H9 (cell line): ENCODE data around the gene GMPR2. TPM values are rescaled to one million over a fixed set of nuclear protein-coding genes. Genes with fewer than 3 reads are reported as not detected.

Experiments used
- DNase-seq: peaks from one replicate; pipeline ENCODE4 v3.0.0-alpha.2; 2017
- H2AFZ ChIP-seq: one replicate; pipeline ENCODE4 v1.6.1; 2013; ENCODE audit warnings: mild to moderate bottlenecking, low read length, control low read depth, moderate library complexity
- H2AK5ac ChIP-seq: 2 replicates; pipeline ENCODE4 v1.6.1; 2013; ENCODE audit warnings: low read length, control low read depth, mixed read lengths; ENCODE audit not compliant: insufficient read length
- H2BK120ac ChIP-seq: one replicate; pipeline ENCODE4 v1.6.1; 2013; ENCODE audit warnings: low read depth, mild to moderate bottlenecking, low read length, control low read depth, inconsistent platforms; ENCODE audit not compliant: poor library complexity, severe bottlenecking
- H2BK12ac ChIP-seq: 2 replicates; pipeline ENCODE4 v1.6.1; 2013; ENCODE audit warnings: low read length, control low read depth, mixed read lengths, low read depth; ENCODE audit not compliant: insufficient read length
- H2BK15ac ChIP-seq: 2 replicates; pipeline ENCODE4 v1.6.1; 2013; ENCODE audit warnings: low read depth, low read length, control low read depth
- H2BK20ac ChIP-seq: one replicate; pipeline ENCODE4 v1.6.1; 2013; ENCODE audit warnings: low read depth, mild to moderate bottlenecking, low read length, control low read depth, inconsistent platforms; ENCODE audit not compliant: poor library complexity, severe bottlenecking
- H2BK5ac ChIP-seq: 2 replicates; pipeline ENCODE4 v1.6.1; 2013; ENCODE audit warnings: low read length, control low read depth, mixed read lengths; ENCODE audit not compliant: insufficient read length
- H3K14ac ChIP-seq: 2 replicates; pipeline ENCODE4 v1.6.1; 2013; ENCODE audit warnings: low read length, control low read depth; ENCODE audit not compliant: insufficient read depth
- H3K18ac ChIP-seq: 2 replicates; pipeline ENCODE4 v1.6.1; 2013; ENCODE audit warnings: low read depth, mild to moderate bottlenecking, mixed read lengths, low read length, control low read depth; ENCODE audit not compliant: insufficient read length
- H3K23ac ChIP-seq: 2 replicates; pipeline ENCODE4 v1.6.1; 2013; ENCODE audit warnings: low read length, control low read depth, mixed read lengths, low read depth; ENCODE audit not compliant: insufficient read length
- H3K23me2 ChIP-seq: 2 replicates; pipeline ENCODE4 v1.6.1; 2013; ENCODE audit warnings: low read depth, mild to moderate bottlenecking, mixed read lengths, low read length, control low read depth; ENCODE audit not compliant: insufficient read length, poor library complexity, severe bottlenecking
- H3K27ac ChIP-seq: 2 replicates; pipeline ENCODE4 v1.5.1; 2013; ENCODE audit warnings: low read length, control low read depth, mixed read lengths, low read depth; ENCODE audit not compliant: insufficient read length
- H3K27me3 ChIP-seq: 2 replicates; pipeline ENCODE4 v1.6.1; 2013; ENCODE audit warnings: low read length, control low read depth, inconsistent platforms; ENCODE audit not compliant: insufficient read depth
- H3K4ac ChIP-seq: 2 replicates; pipeline ENCODE4 v1.6.1; 2013; ENCODE audit warnings: low read depth, mild to moderate bottlenecking, control low read depth, inconsistent platforms, low read length, moderate library complexity
- H3K4me1 ChIP-seq: 2 replicates; pipeline ENCODE4 v1.6.1; 2013; ENCODE audit warnings: low read length, control low read depth, inconsistent platforms; ENCODE audit not compliant: insufficient read depth
- H3K4me2 ChIP-seq: 2 replicates; pipeline ENCODE4 v1.6.1; 2013; ENCODE audit warnings: low read length, control low read depth, mixed read lengths; ENCODE audit not compliant: insufficient read length, insufficient read depth
- H3K56ac ChIP-seq: 2 replicates; pipeline ENCODE4 v1.6.1; 2013; ENCODE audit warnings: low read depth, mild to moderate bottlenecking, mixed read lengths, low read length, control low read depth; ENCODE audit not compliant: insufficient read length
- H3K79me1 ChIP-seq: 2 replicates; pipeline ENCODE4 v1.6.1; 2013; ENCODE audit warnings: low read depth, mild to moderate bottlenecking, moderate library complexity, low read length, control low read depth, inconsistent platforms; ENCODE audit not compliant: insufficient read depth, poor library complexity, severe bottlenecking
- H3K79me2 ChIP-seq: 2 replicates; pipeline ENCODE4 v1.6.1; 2013; ENCODE audit warnings: low read length, control low read depth, inconsistent platforms; ENCODE audit not compliant: insufficient read depth
- H3K9ac ChIP-seq: 2 replicates; pipeline ENCODE4 v1.6.1; 2013; ENCODE audit warnings: low read length, control low read depth, mixed read lengths; ENCODE audit not compliant: insufficient read length; ENCODE audit errors: extremely low read depth
- H3K9me3 ChIP-seq: one replicate; pipeline ENCODE4 v1.6.1; 2013; ENCODE audit warnings: low read depth, low read length, inconsistent platforms; ENCODE audit not compliant: control insufficient read depth
- H3T11ph ChIP-seq: one replicate; pipeline ENCODE4 v1.6.1; 2013; ENCODE audit warnings: mild to moderate bottlenecking, low read length, control low read depth, inconsistent platforms
- H4K20me1 ChIP-seq: one replicate; pipeline ENCODE4 v1.6.1; 2013; ENCODE audit not compliant: control insufficient read depth, insufficient read length, insufficient read depth
- H4K5ac ChIP-seq: 2 replicates; pipeline ENCODE4 v1.6.1; 2013; ENCODE audit warnings: low read depth, mild to moderate bottlenecking, mixed read lengths, low read length, control low read depth; ENCODE audit not compliant: insufficient read length
- H4K8ac ChIP-seq: replicated peaks from 2 replicates; pipeline ENCODE4 v1.6.1; 2013; ENCODE audit warnings: low read length, control low read depth, mixed read lengths, low read depth; ENCODE audit not compliant: insufficient read length
- H4K91ac ChIP-seq: 2 replicates; pipeline ENCODE4 v1.6.1; 2013; ENCODE audit warnings: low read depth, mild to moderate bottlenecking, moderate library complexity, mixed read lengths, low read length, control low read depth; ENCODE audit not compliant: insufficient read length
- H3K27ac Mint-ChIP-seq, 3 experiments: 2 replicates in 2 of 3; 3 replicates in 1 of 3; pipeline ENCODE4 v1.8.0; 2020 to 2021; ENCODE audit warnings: mixed read lengths in 3 of 3, mild to moderate bottlenecking in 1 of 3, moderate library complexity in 1 of 3
- H3K27me3 Mint-ChIP-seq: 2 replicates; pipeline ENCODE4 v1.8.0; 2021; ENCODE audit warnings: low read depth, mild to moderate bottlenecking, moderate library complexity, mixed read lengths
- H3K36me3 Mint-ChIP-seq, 3 experiments: 2 replicates in 2 of 3; 3 replicates in 1 of 3; pipeline ENCODE4 v1.8.0; 2020 to 2021; ENCODE audit warnings: low read depth in 3 of 3, mixed read lengths in 3 of 3; ENCODE audit not compliant: insufficient read depth in 1 of 3
- H3K4me1 Mint-ChIP-seq, 2 experiments: 2 replicates each; pipeline ENCODE4 v1.8.0; 2020; ENCODE audit warnings: mixed read lengths in 2 of 2
- H3K4me3 Mint-ChIP-seq, 2 experiments: 2 replicates in 1 of 2; 3 replicates in 1 of 2; pipeline ENCODE4 v1.8.0; 2020 to 2021; ENCODE audit warnings: mild to moderate bottlenecking in 2 of 2, mixed read lengths in 2 of 2, moderate library complexity in 1 of 2
- H3K9me3 Mint-ChIP-seq, 2 experiments: 2 replicates in 1 of 2; 3 replicates in 1 of 2; pipeline ENCODE4 v1.8.0; 2020; ENCODE audit warnings: mild to moderate bottlenecking in 2 of 2, mixed read lengths in 2 of 2, moderate library complexity in 1 of 2
- CTCF ChIP-seq: fragments of 200-600 bp; sonication (generic); conservative IDR thresholded peaks from 3 replicates; pipeline ENCODE4 v1.8.0; 2021; ENCODE audit warnings: antibody characterized with exemption, mild to moderate bottlenecking
- WGBS: extraction: QIAGEN DNeasy Blood & Tissue Kit; methylation state at CpG from one replicate; pipeline ENCODE4 v1.1.7; 2013; ENCODE audit warnings: missing lambda C conversion rate, low lambda C conversion rate, mixed read lengths; ENCODE audit not compliant: insufficient read length; ENCODE audit errors: extremely low coverage; 5-methylcytosine and 5-hydroxymethylcytosine counted together
- total RNA-seq: library from RNA; stranded (reverse); gene quantifications from 2 replicates; pipeline ENCODE4 v1.2.1, GENCODE V29; 2021

Gene GMPR2
- total RNA-seq, 1 experiment from 2014 or later = 84.7 TPM

GRCh38 chr14:24206260-24207103 is 26.2 kb upstream of the GMPR2 start:
- Histone ChIP-seq H2BK15ac (no peak overlapping the region), H4K8ac (no peak overlapping the region), H3K14ac (no peak overlapping the region), H2BK5ac (no peak overlapping the region), H3K9me3 (peaks cover 3% of the 10 kb centered on the region), H3K56ac (no peak overlapping the region), H3K4me1 (peaks cover 5% of the 10 kb centered on the region; the same call in 1 of the 2 replicates), H2AFZ (no peak overlapping the region), H3T11ph (no peak overlapping the region), H3K79me2 (no peaks in the 10 kb centered on the region), H2BK12ac (no peak overlapping the region), H3K79me1 (no peaks in the 10 kb centered on the region), H3K4me2 (no peak overlapping the region), H3K9ac (no peak overlapping the region), H4K5ac (no peak overlapping the region), H3K23ac (no peak overlapping the region), H2BK120ac (no peak overlapping the region), H4K91ac (no peak overlapping the region), H2AK5ac (no peak overlapping the region), H3K4ac (no peak overlapping the region), H3K27me3 (no peaks in the 10 kb centered on the region), H4K20me1 (no peaks in the 10 kb centered on the region), H3K18ac (no peak overlapping the region), H3K23me2 (no peaks in the 10 kb centered on the region), H2BK20ac (no peak overlapping the region), H3K27ac (no peak overlapping the region)
- TF ChIP-seq CTCF = no peak
- no CpG with 5 or more reads among the region's 11 CpGs for WGBS
- peaks cover 22 to 28% of the 10 kb centered on the region in 2 experiments for H3K4me1 Mint-ChIP-seq
- peaks cover 51 to 84% (median 76%) of the 10 kb centered on the region in 3 experiments for H3K36me3 Mint-ChIP-seq
- H3K27me3 Mint-ChIP-seq = no peaks in the 10 kb centered on the region
- H3K27ac Mint-ChIP-seq = peak overlapping the region in 2 of 3 experiments; percentile 75 to 90; a peak in 3 of 7 replicates
- no peak for DNase-seq
- H3K9me3 Mint-ChIP-seq = peaks cover 3 to 11% of the 10 kb centered on the region in 2 experiments
- no peak overlapping the region for H3K4me3 Mint-ChIP-seq
